MM.1S (cell line): Measurements from ENCODE around the gene ROCK2.

Experiments used
- EZH2 ChIP-seq: fragments of 300-600 bp; sonication (generic); optimal IDR thresholded peaks from 2 replicates; pipeline ENCODE3; 2017; ENCODE audit warnings: low read depth, mild to moderate bottlenecking, antibody characterized with exemption, low read length, mixed read lengths
- EZH2phosphoT487 ChIP-seq: fragments of 300-600 bp; sonication (generic); IDR thresholded peaks from 2 replicates; pipeline ENCODE4 v1.6.1; 2018; ENCODE audit warnings: antibody characterized with exemption, low read length
- TF ChIP-seq, protein P1 (sequence below): fragments of 300-600 bp; sonication (generic); IDR thresholded peaks from 2 replicates; pipeline ENCODE4 v1.5.1; 2016; ENCODE audit warnings: antibody characterized with exemption, low read length, mixed read lengths

DNA sequence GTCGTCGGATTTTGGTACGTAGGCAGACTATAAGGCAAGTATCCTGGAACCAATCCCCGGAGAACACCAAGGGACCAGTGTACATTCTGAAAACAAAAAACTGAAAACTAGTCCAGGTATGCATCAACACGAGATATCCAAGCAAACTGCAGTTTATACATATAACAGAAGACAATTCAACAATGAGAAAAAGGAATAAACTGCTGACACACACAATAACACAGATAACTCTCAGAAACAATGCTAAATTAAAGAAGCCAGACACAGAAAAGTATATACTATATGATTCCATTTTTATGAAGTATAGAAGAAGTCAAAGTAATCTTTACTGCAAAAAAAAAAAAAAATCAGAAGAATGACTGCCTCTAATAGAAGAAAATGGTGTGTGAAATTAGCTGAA lies 5.9 kb downstream of the ROCK2 start:
- TF ChIP-seq, protein P1, sequence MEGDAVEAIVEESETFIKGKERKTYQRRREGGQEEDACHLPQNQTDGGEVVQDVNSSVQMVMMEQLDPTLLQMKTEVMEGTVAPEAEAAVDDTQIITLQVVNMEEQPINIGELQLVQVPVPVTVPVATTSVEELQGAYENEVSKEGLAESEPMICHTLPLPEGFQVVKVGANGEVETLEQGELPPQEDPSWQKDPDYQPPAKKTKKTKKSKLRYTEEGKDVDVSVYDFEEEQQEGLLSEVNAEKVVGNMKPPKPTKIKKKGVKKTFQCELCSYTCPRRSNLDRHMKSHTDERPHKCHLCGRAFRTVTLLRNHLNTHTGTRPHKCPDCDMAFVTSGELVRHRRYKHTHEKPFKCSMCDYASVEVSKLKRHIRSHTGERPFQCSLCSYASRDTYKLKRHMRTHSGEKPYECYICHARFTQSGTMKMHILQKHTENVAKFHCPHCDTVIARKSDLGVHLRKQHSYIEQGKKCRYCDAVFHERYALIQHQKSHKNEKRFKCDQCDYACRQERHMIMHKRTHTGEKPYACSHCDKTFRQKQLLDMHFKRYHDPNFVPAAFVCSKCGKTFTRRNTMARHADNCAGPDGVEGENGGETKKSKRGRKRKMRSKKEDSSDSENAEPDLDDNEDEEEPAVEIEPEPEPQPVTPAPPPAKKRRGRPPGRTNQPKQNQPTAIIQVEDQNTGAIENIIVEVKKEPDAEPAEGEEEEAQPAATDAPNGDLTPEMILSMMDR = no peak
- TF ChIP-seq EZH2 = no peak
- TF ChIP-seq EZH2phosphoT487 = no peak
